K562 (cell line): ENCODE results near the gene CRABP1. TPM values are rescaled to one million over a fixed set of nuclear protein-coding genes. Genes with fewer than 3 reads are reported as not detected.
A peak's percentile ranks its signal among the peaks of the same experiment; 100 is the strongest.

ENCODE experiments used
- DPF2 ChIP-seq: fragments of 450-650 bp; IDR thresholded peaks from 2 replicates; pipeline ENCODE4 v1.6.1; 2016
- ETS2 ChIP-seq: IDR thresholded peaks from 2 replicates; pipeline ENCODE4 v1.6.1; 2016; ENCODE audit warnings: borderline replicate concordance, missing genetic modification characterization, mild to moderate bottlenecking, moderate library complexity, missing compliant biosample characterization; ENCODE audit not compliant: poor library complexity, severe bottlenecking
- HMG20B ChIP-seq: fragments of 250-450 bp; sonication (Bioruptor Pico); IDR thresholded peaks from 2 replicates; pipeline ENCODE4 v1.5.0; 2021; ENCODE audit warnings: mild to moderate bottlenecking
- HNRNPH1 ChIP-seq: fragments of 200-400 bp; formaldehyde crosslinking; optimal IDR thresholded peaks from 2 replicates; pipeline ENCODE3; 2017; ENCODE audit warnings: low read depth, mild to moderate bottlenecking, low read length, moderate library complexity
- KLF1 ChIP-seq: fragments of 450-650 bp; IDR thresholded peaks from 2 replicates; pipeline ENCODE4 v1.6.1; 2016; ENCODE audit warnings: missing genetic modification characterization, missing compliant biosample characterization
- MAFK ChIP-seq: IDR thresholded peaks from 2 replicates; pipeline ENCODE4 v1.6.1; 2011; ENCODE audit warnings: low read length, improper control_type of control experiment
- MEIS2 ChIP-seq: fragments of 450-650 bp; IDR thresholded peaks from 2 replicates; pipeline ENCODE4 v1.6.1; 2014; ENCODE audit warnings: mild to moderate bottlenecking; ENCODE audit not compliant: partially characterized antibody
- MITF ChIP-seq: IDR thresholded peaks from 2 replicates; pipeline ENCODE4 v1.6.1; 2014; ENCODE audit warnings: antibody characterized with exemption
- NR4A1 ChIP-seq, 2 experiments: fragments of 250-450 bp in 1 of 2; fragments of 450-650 bp in 1 of 2; sonication (Bioruptor Pico) in 1 of 2; IDR thresholded peaks; 2 replicates each; pipeline versions ENCODE4 v1.4.0 to v1.6.1; 2016 to 2020; ENCODE audit warnings: mild to moderate bottlenecking in 2 of 2, missing compliant biosample characterization in 1 of 2, missing genetic modification characterization in 1 of 2, moderate library complexity in 1 of 2
- PHF20 ChIP-seq: fragments of 450-650 bp; IDR thresholded peaks from 2 replicates; pipeline ENCODE4 v1.6.1; 2018; ENCODE audit not compliant: partially characterized antibody
- PYGO2 ChIP-seq: fragments of 450-650 bp; IDR thresholded peaks from 2 replicates; pipeline ENCODE4 v1.6.1; 2016; ENCODE audit warnings: mild to moderate bottlenecking, missing genetic modification characterization, moderate library complexity, missing compliant biosample characterization
- RAD21 ChIP-seq, 2 experiments: fragments of 250-450 bp in 1 of 2; fragments of 450-650 bp in 1 of 2; sonication (Bioruptor Pico) in 1 of 2; formaldehyde crosslinking in 1 of 2; IDR thresholded peaks in 1 of 2; conservative IDR thresholded peaks in 1 of 2; 2 replicates each; pipeline versions ENCODE4 v1.4.0 to v1.8.0; 2020 to 2022; ENCODE audit warnings: mild to moderate bottlenecking in 2 of 2, moderate library complexity in 1 of 2
- SMARCB1 ChIP-seq: IDR thresholded peaks from 2 replicates; pipeline ENCODE4 v1.6.1; 2011; ENCODE audit warnings: improper control_type of control experiment, low read depth; ENCODE audit not compliant: insufficient read length
- SRF ChIP-seq, 2 experiments: fragments of 250-450, 450-650 bp in 1 of 2; sonication (Bioruptor Pico) in 1 of 2; sonication (generic) in 1 of 2; formaldehyde crosslinking; IDR thresholded peaks; 2 replicates each; pipeline versions ENCODE4 v1.5.0 to v1.5.1; 2020 to 2022; ENCODE audit warnings: mild to moderate bottlenecking in 1 of 2, missing genetic modification reagents in 1 of 2
- TEAD4 ChIP-seq, 2 experiments: sonication (generic) in 1 of 2; formaldehyde crosslinking in 1 of 2; IDR thresholded peaks; 2 replicates each; pipeline versions ENCODE4 v1.6.1 to v1.8.0; 2012 to 2022; ENCODE audit warnings: borderline replicate concordance in 1 of 2, inconsistent platforms in 1 of 2, low read length in 1 of 2, mild to moderate bottlenecking in 1 of 2, missing genetic modification reagents in 1 of 2
- YBX1 ChIP-seq: fragments of 450-650 bp; IDR thresholded peaks from 2 replicates; pipeline ENCODE4 v1.7.1; 2016; ENCODE audit warnings: mild to moderate bottlenecking
- ZBTB33 ChIP-seq: sonication (generic); formaldehyde crosslinking; IDR thresholded peaks from 2 replicates; pipeline ENCODE4 v1.8.1; 2023; ENCODE audit warnings: mild to moderate bottlenecking, missing genetic modification reagents
- ZBTB9 ChIP-seq: fragments of 450-650 bp; formaldehyde crosslinking; IDR thresholded peaks from 2 replicates; pipeline ENCODE4 v1.4.0; 2020; ENCODE audit warnings: mild to moderate bottlenecking, moderate library complexity
- ZNF12 ChIP-seq: sonication (generic); formaldehyde crosslinking; IDR thresholded peaks from 2 replicates; pipeline ENCODE4 v1.4.0; 2020; ENCODE audit warnings: mild to moderate bottlenecking, missing genetic modification reagents
- ZNF24 ChIP-seq: fragments of 450-650 bp; IDR thresholded peaks from 2 replicates; pipeline ENCODE4 v1.6.1; 2016
- ZNF280B ChIP-seq: fragments of 250-450 bp; sonication (Bioruptor Pico); IDR thresholded peaks from 2 replicates; pipeline ENCODE4 v1.5.1; 2021; ENCODE audit warnings: mild to moderate bottlenecking
- polyA plus RNA-seq, 8 experiments: library from polyadenylated mRNA; depleted of rRNA in 4 of 8; stranded (reverse) in 5 of 8; unstranded in 3 of 8; fragments of >200 nt; fragmentation: Nextera tagmentation in 2 of 8; fragmentation: Illumina TruSeq in 1 of 8; extraction: Ambion mirVana in 2 of 8; extraction: Trizol in 1 of 8; gene quantifications; 2 replicates each; pipeline versions ENCODE4 v1.2.1 to v1.2.3, GENCODE V29; 2011 to 2014; ENCODE audit warnings: inconsistent platforms in 1 of 8, missing spikeins in 1 of 8
- total RNA-seq, 7 experiments: library from RNA; depleted of rRNA in 6 of 7; stranded (reverse); fragments of >200 nt in 6 of 7; fragmentation: Illumina TruSeq in 2 of 7; extraction: Trizol in 2 of 7; gene quantifications; 2 replicates each; pipeline versions ENCODE4 v1.2.1 to v1.2.3, GENCODE V29; 2011 to 2021; ENCODE audit warnings: low replicate concordance in 1 of 7

Gene CRABP1
- total and polyA plus RNA-seq, 9 of the 15 experiments (the other 6 are each of a cell fraction or from before 2014, with no cell fraction given), result 0.60 TPM; not detected in 8

- 0 out of 2 replicates have a peak, but pooled peaks have one; percentile 8 for TF ChIP-seq NR4A1 (CRISPR knock-in tag; IDR thresholded peaks at IDR 0.05)
- TF ChIP-seq NR4A1 (tag; IDR thresholded peaks at IDR 0.05), result no peak
- TF ChIP-seq MEIS2, result peak; percentile 5
- no peak for TF ChIP-seq PYGO2
- TF ChIP-seq HNRNPH1, result no peak
- TF ChIP-seq ZBTB9, result no peak
- no peak for TF ChIP-seq TEAD4 (IDR thresholded peaks at IDR 0.05; ENCODE audit: low read length)
- TF ChIP-seq TEAD4 (CRISPR knock-in tag; IDR thresholded peaks at IDR 0.05; ENCODE audit: borderline replicate concordance), result no peak
- no peak; the same call in 1 of the 2 replicates for TF ChIP-seq ZNF24
- no peak for TF ChIP-seq RAD21 (CRISPR knock-in tag; conservative IDR thresholded peaks at IDR 0.05 in 1 of 2, IDR thresholded peaks at IDR 0.05 in 1 of 2)
- TF ChIP-seq SRF (CRISPR knock-in tag; IDR thresholded peaks at IDR 0.05), result peak in 1 of 2 experiments; percentile 69; a peak in 1 of 4 replicates
- TF ChIP-seq PHF20, result peak; percentile 96
- TF ChIP-seq ZNF12, result no peak
- no peak for TF ChIP-seq ZNF280B (CRISPR knock-in tag)
- TF ChIP-seq ETS2 (tag), result no peak
- no peak for TF ChIP-seq MAFK
- TF ChIP-seq ZBTB33 (CRISPR knock-in tag), result no peak
- no peak for TF ChIP-seq SMARCB1
- TF ChIP-seq YBX1, result no peak
- TF ChIP-seq DPF2, result 0 out of 2 replicates have a peak, but pooled peaks have one; percentile 43
- TF ChIP-seq MITF, result no peak
- TF ChIP-seq HMG20B (CRISPR knock-in tag), result no peak
- TF ChIP-seq KLF1 (tag), result no peak
These were observed 40.8 kb upstream of the CRABP1 start, which contains the start of gene SKIC8 (continued) for GRCh38 chr15:78299101-78299930.
